GM23248 (cell line): ENCODE measurements around the gene KIF1B.

Experiments
- EZH2 ChIP-seq: fragments of 200-600 bp; sonication (generic); IDR thresholded peaks from 2 replicates; pipeline ENCODE4 v1.6.1; 2018; ENCODE audit warnings: antibody characterized with exemption, mild to moderate bottlenecking; ENCODE audit not compliant: insufficient read depth, poor library complexity, severe bottlenecking
- EZH2phosphoT487 ChIP-seq: fragments of 200-600 bp; sonication (generic); IDR thresholded peaks from 2 replicates; pipeline ENCODE4 v1.6.1; 2018; ENCODE audit warnings: antibody characterized with exemption, moderate library complexity, mild to moderate bottlenecking, low read depth; ENCODE audit not compliant: insufficient read depth

GRCh38 chr1:10220200-10220599 lies 9.8 kb downstream of the KIF1B start:
- TF ChIP-seq EZH2, result no peak
- no peak for TF ChIP-seq EZH2phosphoT487
